SU-DHL-6 (cell line): Measurements from ENCODE around the gene TEDC1.

ENCODE experiments used
- CTCF ChIP-seq: fragments of 200-600 bp; sonication (generic); IDR thresholded peaks from one replicate; pipeline ENCODE4 v1.5.1; 2017; ENCODE audit warnings: antibody characterized with exemption, mild to moderate bottlenecking, low read length, moderate library complexity; ENCODE audit not compliant: insufficient read depth, poor library complexity, severe bottlenecking
- EZH2phosphoT487 ChIP-seq: fragments of 200-600 bp; sonication (generic), shearing (Covaris generic); conservative IDR thresholded peaks from 2 replicates; pipeline ENCODE4 v1.6.1; 2018; ENCODE audit warnings: mild to moderate bottlenecking, antibody characterized with exemption, low read length, moderate library complexity, mixed read lengths

GRCh38 chr14:105481886-105482457, 9.1 kb upstream of the TEDC1 start:
- TF ChIP-seq CTCF = no peak
- TF ChIP-seq EZH2phosphoT487 = no peak
